A673 (cell line): ENCODE measurements around the gene SP100. TPM values are rescaled to one million over a fixed set of nuclear protein-coding genes. Genes with fewer than 3 reads are reported as not detected.

Experiments used
- BruUV-seq: library from RNA; stranded (reverse); fragments of 400-500 nt; replicated peaks from 2 replicates; lab custom pipeline; 2021; lab: Mats Ljungman, UMichigan
- CTCF ChIA-PET: fragments of 300-600 bp; sonication (Branson Sonifier 250); formaldehyde crosslinking; loops from one replicate; lab custom pipeline; 2022; ENCODE audit warnings: antibody characterized with exemption; lab: Charles Lee
- POLR2A ChIA-PET: fragments of 300-600 bp; sonication (Branson Sonifier 250); formaldehyde crosslinking; loops from one replicate; lab custom pipeline; 2022; ENCODE audit warnings: antibody characterized with exemption; ENCODE audit not compliant: low non-redundant PET; lab: Charles Lee
- DNase-seq: peaks from one replicate; pipeline ENCODE4 v3.0.0-alpha.2; 2015; ENCODE audit warnings: low spot score
- H3K27ac ChIP-seq: fragments of 200-600 bp; sonication (generic); 2 replicates; pipeline ENCODE4 v1.5.1; 2016; ENCODE audit warnings: mixed run types, low read depth, mild to moderate bottlenecking, mixed read lengths, antibody characterized with exemption, low read length; ENCODE audit not compliant: poor library complexity, severe bottlenecking
- H3K27me3 ChIP-seq: fragments of 200-600 bp; sonication (generic); replicated peaks from 2 replicates; pipeline ENCODE4 v1.6.1; 2017; ENCODE audit warnings: mixed run types, low read depth, mild to moderate bottlenecking, mixed read lengths, antibody characterized with exemption, low read length; ENCODE audit not compliant: insufficient read depth, poor library complexity
- H3K36me3 ChIP-seq: fragments of 200-600 bp; sonication (generic); 2 replicates; pipeline ENCODE4 v1.6.1; 2016; ENCODE audit warnings: mixed run types, mild to moderate bottlenecking, mixed read lengths, antibody characterized with exemption, low read length; ENCODE audit not compliant: insufficient read depth, poor library complexity, severe bottlenecking
- H3K4me1 ChIP-seq: fragments of 200-600 bp; sonication (generic); 2 replicates; pipeline ENCODE4 v1.6.1; 2017; ENCODE audit warnings: mixed run types, mild to moderate bottlenecking, mixed read lengths, antibody characterized with exemption, low read length; ENCODE audit not compliant: insufficient read depth, poor library complexity, severe bottlenecking
- H3K4me3 ChIP-seq: fragments of 200-600 bp; sonication (generic); 2 replicates; pipeline ENCODE4 v1.5.1; 2016; ENCODE audit warnings: low read depth, mixed run types, mild to moderate bottlenecking, mixed read lengths, low read length; ENCODE audit not compliant: poor library complexity, severe bottlenecking
- H3K9me3 ChIP-seq: fragments of 200-600 bp; sonication (generic); 2 replicates; pipeline ENCODE4 v1.6.1; 2016; ENCODE audit warnings: mixed run types, low read depth, mild to moderate bottlenecking, mixed read lengths, antibody characterized with exemption, low read length; ENCODE audit not compliant: poor library complexity, severe bottlenecking
- CTCF ChIP-seq: fragments of 300-800, 200-600 bp; sonication (generic); conservative IDR thresholded peaks from 2 replicates; pipeline ENCODE4 v1.5.1; 2017; ENCODE audit warnings: low read depth, mild to moderate bottlenecking, antibody characterized with exemption, low read length, moderate library complexity, mixed read lengths
- EZH2 ChIP-seq: fragments of 200-600 bp; sonication (generic); IDR thresholded peaks from 2 replicates; pipeline ENCODE4 v1.6.1; 2017; ENCODE audit warnings: borderline replicate concordance, low read depth, mild to moderate bottlenecking, mixed read lengths, antibody characterized with exemption, low read length; ENCODE audit not compliant: poor library complexity, severe bottlenecking
- intact Hi-C: fragments of 100-400 bp; cut with micrococcal nuclease; formaldehyde crosslinking; loops from one replicate; pipeline ENCODE4 v1.10.0; 2022; ENCODE audit not compliant: unreplicated experiment
- total RNA-seq: library from RNA; stranded (reverse); gene quantifications from 2 replicates; pipeline ENCODE4 v1.2.3, GENCODE V29; 2021

Gene SP100
- total RNA-seq, 1 experiment from 2014 or later: 2.9 TPM

GRCh38 chr2:230505162-230505561 lies 89.2 kb downstream of the SP100 start:
- no TSS peak for BruUV-seq
- intact Hi-C loops: no loop called here
- no peak overlapping the region for H3K27ac ChIP-seq
- TF ChIP-seq CTCF (no peak), EZH2 (no peak)
- no peak overlapping the region for H3K4me3 ChIP-seq
- ChIA-PET CTCF (no interaction called here), POLR2A (no interaction called here)
- no peaks in the 10 kb centered on the region for H3K4me1 ChIP-seq
- peaks cover 3% of the 10 kb centered on the region for H3K27me3 ChIP-seq
- DNase-seq: no peak
- H3K36me3 ChIP-seq: no peaks in the 10 kb centered on the region
- no peaks in the 10 kb centered on the region for H3K9me3 ChIP-seq

GRCh38 chr2:230512955-230513748 lies 97.2 kb downstream of the SP100 start:
- no peak for DNase-seq
- H3K4me1 ChIP-seq: no peaks in the 10 kb centered on the region
- TF ChIP-seq EZH2 (no peak), CTCF (no peak)
- no peaks in the 10 kb centered on the region for H3K36me3 ChIP-seq
- H3K27ac ChIP-seq: no peak overlapping the region
- no peak overlapping the region for H3K4me3 ChIP-seq
- no peaks in the 10 kb centered on the region for H3K9me3 ChIP-seq
- ChIA-PET POLR2A (no interaction called here), CTCF (no interaction called here)
- H3K27me3 ChIP-seq: no peaks in the 10 kb centered on the region
- intact Hi-C loops: no loop called here
- no TSS peak for BruUV-seq

- ChIA-PET CTCF (no interaction called here), POLR2A (no interaction called here)
- BruUV-seq: no TSS peak
- Histone ChIP-seq H3K4me3 (no peak overlapping the region), H3K27ac (no peak overlapping the region), H3K27me3 (no peaks in the 10 kb centered on the region), H3K36me3 (no peaks in the 10 kb centered on the region), H3K4me1 (no peaks in the 10 kb centered on the region), H3K9me3 (no peaks in the 10 kb centered on the region)
- DNase-seq: no peak
- TF ChIP-seq EZH2: no peak
- no peak for TF ChIP-seq CTCF
- intact Hi-C loops: no loop called here
These were observed 104.3 kb downstream of the SP100 start for GRCh38 chr2:230520061-230520874.
